GM23338 (cell line): ENCODE results near the gene FGF9. TPM values are rescaled to one million over a fixed set of nuclear protein-coding genes. Genes with fewer than 3 reads are reported as not detected.

Experiments used
- ATAC-seq: fragments of 200-7000 bp; cut with Tn5 transposase; 3 replicates; pipeline ENCODE4 v1.9.1; 2020
- DNase-seq: peaks from one replicate; pipeline ENCODE4 v3.0.0-alpha.2; 2015; ENCODE audit warnings: low spot score
- H2AFZ ChIP-seq: fragments of 200-600 bp; sonication (generic); 2 replicates; pipeline ENCODE4 v1.8.0; 2016; ENCODE audit warnings: antibody characterized with exemption, mild to moderate bottlenecking, moderate library complexity
- H3F3A ChIP-seq: fragments of 200-600 bp; sonication (generic); replicated peaks from 2 replicates; pipeline ENCODE4 v1.8.0; 2017; ENCODE audit warnings: antibody characterized with exemption, mixed run types, low read depth
- H3K27ac ChIP-seq: fragments of 200-600 bp; sonication (generic); 2 replicates; pipeline ENCODE4 v1.6.1; 2016; ENCODE audit warnings: low read depth
- H3K27me3 ChIP-seq: fragments of 200-600 bp; sonication (generic); 2 replicates; pipeline ENCODE4 v1.8.0; 2016; ENCODE audit warnings: mild to moderate bottlenecking, mixed run types, moderate library complexity; ENCODE audit not compliant: insufficient read depth
- H3K36me3 ChIP-seq: fragments of 200-600 bp; sonication (generic); 2 replicates; pipeline ENCODE4 v1.8.0; 2016; ENCODE audit warnings: mild to moderate bottlenecking; ENCODE audit not compliant: insufficient read depth
- H3K4me1 ChIP-seq: fragments of 200-600 bp; sonication (generic); 2 replicates; pipeline ENCODE4 v1.8.0; 2016; ENCODE audit warnings: mild to moderate bottlenecking, moderate library complexity; ENCODE audit not compliant: insufficient read depth
- H3K4me2 ChIP-seq: fragments of 200-600 bp; sonication (generic); 2 replicates; pipeline ENCODE4 v1.7.1; 2017; ENCODE audit warnings: mixed run types
- H3K4me3 ChIP-seq: fragments of 200-600 bp; sonication (generic); 2 replicates; pipeline ENCODE4 v1.6.1; 2016; ENCODE audit warnings: mixed run types
- H3K79me2 ChIP-seq: fragments of 200-600 bp; sonication (generic); replicated peaks from 2 replicates; pipeline ENCODE4 v1.8.0; 2017; ENCODE audit warnings: mild to moderate bottlenecking; ENCODE audit not compliant: insufficient read depth
- H3K9me2 ChIP-seq: fragments of 200-600 bp; sonication (generic); 2 replicates; pipeline ENCODE4 v1.8.0; 2017; ENCODE audit not compliant: insufficient read depth
- H4K20me1 ChIP-seq: fragments of 200-600 bp; sonication (generic); replicated peaks from 2 replicates; pipeline ENCODE4 v1.8.0; 2017; ENCODE audit warnings: mild to moderate bottlenecking; ENCODE audit not compliant: insufficient read depth
- H3K27ac Mint-ChIP-seq: 2 replicates; pipeline ENCODE4 v1.8.0; 2020; ENCODE audit warnings: inconsistent platforms, mild to moderate bottlenecking, moderate library complexity, mixed read lengths
- H3K27me3 Mint-ChIP-seq: 3 replicates; pipeline ENCODE4 v1.8.0; 2022; ENCODE audit warnings: low read depth, mild to moderate bottlenecking, moderate library complexity, mixed read lengths, inconsistent platforms; ENCODE audit not compliant: insufficient read depth, poor library complexity
- H3K36me3 Mint-ChIP-seq: 3 replicates; pipeline ENCODE4 v1.8.0; 2021; ENCODE audit warnings: low read depth, mild to moderate bottlenecking, inconsistent platforms, moderate library complexity, mixed read lengths
- H3K4me1 Mint-ChIP-seq: 3 replicates; pipeline ENCODE4 v1.8.0; 2020; ENCODE audit warnings: mild to moderate bottlenecking, inconsistent platforms, mixed read lengths
- H3K4me3 Mint-ChIP-seq: 3 replicates; pipeline ENCODE4 v1.8.0; 2021; ENCODE audit warnings: moderate library complexity, mild to moderate bottlenecking, inconsistent platforms, mixed read lengths
- H3K9me3 Mint-ChIP-seq: 3 replicates; pipeline ENCODE4 v1.8.0; 2020; ENCODE audit warnings: moderate library complexity, mild to moderate bottlenecking, inconsistent platforms, mixed read lengths
- CREB1 ChIP-seq: fragments of 250-450 bp; sonication (Bioruptor Pico); IDR thresholded peaks from 2 replicates; pipeline ENCODE4 v1.5.0; 2020; ENCODE audit warnings: low read depth, mild to moderate bottlenecking, moderate library complexity
- EZH2 ChIP-seq: fragments of 200-600 bp; sonication (generic); IDR thresholded peaks from one replicate; pipeline ENCODE4 v1.8.0; 2017; ENCODE audit warnings: antibody characterized with exemption, mild to moderate bottlenecking, low read depth; ENCODE audit not compliant: unreplicated experiment
- EZH2phosphoT487 ChIP-seq: fragments of 200-600 bp; sonication (generic); IDR thresholded peaks from one replicate; pipeline ENCODE4 v1.8.1; 2018; ENCODE audit warnings: antibody characterized with exemption; ENCODE audit not compliant: unreplicated experiment
- JUNB ChIP-seq: IDR thresholded peaks from one replicate; pipeline ENCODE4 v1.6.1; 2016; ENCODE audit warnings: antibody characterized with exemption; ENCODE audit not compliant: unreplicated experiment
- NANOG ChIP-seq: IDR thresholded peaks from 2 replicates; pipeline ENCODE4 v1.6.1; 2016; ENCODE audit warnings: antibody characterized with exemption, borderline replicate concordance
- STAT1 ChIP-seq: IDR thresholded peaks from one replicate; pipeline ENCODE4 v1.6.1; 2016; ENCODE audit warnings: antibody characterized with exemption; ENCODE audit not compliant: unreplicated experiment
- ZNF114 ChIP-seq: fragments of 250-450 bp; sonication (Bioruptor Pico); IDR thresholded peaks from 2 replicates; pipeline ENCODE4 v1.5.0; 2020; ENCODE audit warnings: mild to moderate bottlenecking, moderate library complexity
- ZNF331 ChIP-seq: fragments of 250-450 bp; sonication (Bioruptor Pico); IDR thresholded peaks from 2 replicates; pipeline ENCODE4 v1.5.0; 2020; ENCODE audit warnings: low read depth, mild to moderate bottlenecking, moderate library complexity
- polyA plus RNA-seq: library from polyadenylated mRNA; unstranded; fragments of >200 nt; fragmentation: Nextera tagmentation; extraction: Ambion mirVana; gene quantifications from 2 replicates; pipeline ENCODE4 v1.2.1, GENCODE V29; 2016
- total RNA-seq: library from RNA; depleted of rRNA; stranded (reverse); fragments of >200 nt; shearing (Covaris generic); gene quantifications from 2 replicates; pipeline ENCODE4 v1.2.3, GENCODE V29; 2014
- TF ChIP-seq, protein P1 (sequence below): IDR thresholded peaks from one replicate; pipeline ENCODE4 v1.6.1; 2018; ENCODE audit warnings: antibody characterized with exemption; ENCODE audit not compliant: unreplicated experiment
- TF ChIP-seq, protein P2 (sequence below): fragments of 250-450 bp; sonication (Bioruptor Pico); IDR thresholded peaks from 2 replicates; pipeline ENCODE4 v1.5.0; 2020; ENCODE audit warnings: mild to moderate bottlenecking, moderate library complexity
- TF ChIP-seq, protein P3 (sequence below): IDR thresholded peaks from 2 replicates; pipeline ENCODE4 v1.6.1; 2016; ENCODE audit warnings: antibody characterized with exemption
- TF ChIP-seq, protein P4 (sequence below), 2 experiments: fragments of 200-600 bp in 1 of 2; sonication (generic) in 1 of 2; conservative IDR thresholded peaks; 2 replicates each; pipeline versions ENCODE4 v1.5.1 to v1.6.1; 2016 to 2017; ENCODE audit warnings: antibody characterized with exemption in 2 of 2, low read depth in 2 of 2, mild to moderate bottlenecking in 2 of 2, moderate library complexity in 1 of 2

Gene FGF9
- total and polyA plus RNA-seq, 2 experiments from 2014 or later, result 0.27 TPM; not detected in 1

DNA sequence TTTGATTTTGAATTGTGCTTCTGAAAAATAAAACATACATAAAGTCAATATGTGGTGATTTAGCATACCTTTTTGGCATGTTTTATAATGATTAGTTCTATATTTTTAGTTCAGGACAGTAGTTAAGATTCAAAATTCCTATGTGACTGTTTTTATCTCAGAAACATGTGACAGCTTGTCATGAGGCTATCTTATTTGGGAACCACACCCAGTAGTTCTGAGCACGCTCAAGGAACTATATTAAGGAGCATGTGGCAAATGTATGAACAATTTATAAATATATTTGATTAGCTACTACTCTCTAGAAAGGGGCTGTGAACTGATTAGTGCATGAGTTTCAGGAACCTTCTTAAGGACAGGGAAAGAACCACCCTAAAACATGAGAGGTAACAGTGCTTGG, 38.8 kb downstream of the FGF9 start:
- Histone ChIP-seq H3F3A (no peaks in the 10 kb centered on the region), H3K4me3 (no peak overlapping the region), H3K27ac (no peak overlapping the region), H4K20me1 (no peaks in the 10 kb centered on the region), H3K9me2 (no peaks in the 10 kb centered on the region), H3K27me3 (no peaks in the 10 kb centered on the region), H3K4me1 (peaks cover 5% of the 10 kb centered on the region; the same call in 1 of the 2 replicates), H3K4me2 (no peak overlapping the region), H2AFZ (no peak overlapping the region), H3K79me2 (no peaks in the 10 kb centered on the region), H3K36me3 (no peaks in the 10 kb centered on the region)
- no peak for TF ChIP-seq ZNF331 (CRISPR knock-in tag)
- TF ChIP-seq, protein P1, sequence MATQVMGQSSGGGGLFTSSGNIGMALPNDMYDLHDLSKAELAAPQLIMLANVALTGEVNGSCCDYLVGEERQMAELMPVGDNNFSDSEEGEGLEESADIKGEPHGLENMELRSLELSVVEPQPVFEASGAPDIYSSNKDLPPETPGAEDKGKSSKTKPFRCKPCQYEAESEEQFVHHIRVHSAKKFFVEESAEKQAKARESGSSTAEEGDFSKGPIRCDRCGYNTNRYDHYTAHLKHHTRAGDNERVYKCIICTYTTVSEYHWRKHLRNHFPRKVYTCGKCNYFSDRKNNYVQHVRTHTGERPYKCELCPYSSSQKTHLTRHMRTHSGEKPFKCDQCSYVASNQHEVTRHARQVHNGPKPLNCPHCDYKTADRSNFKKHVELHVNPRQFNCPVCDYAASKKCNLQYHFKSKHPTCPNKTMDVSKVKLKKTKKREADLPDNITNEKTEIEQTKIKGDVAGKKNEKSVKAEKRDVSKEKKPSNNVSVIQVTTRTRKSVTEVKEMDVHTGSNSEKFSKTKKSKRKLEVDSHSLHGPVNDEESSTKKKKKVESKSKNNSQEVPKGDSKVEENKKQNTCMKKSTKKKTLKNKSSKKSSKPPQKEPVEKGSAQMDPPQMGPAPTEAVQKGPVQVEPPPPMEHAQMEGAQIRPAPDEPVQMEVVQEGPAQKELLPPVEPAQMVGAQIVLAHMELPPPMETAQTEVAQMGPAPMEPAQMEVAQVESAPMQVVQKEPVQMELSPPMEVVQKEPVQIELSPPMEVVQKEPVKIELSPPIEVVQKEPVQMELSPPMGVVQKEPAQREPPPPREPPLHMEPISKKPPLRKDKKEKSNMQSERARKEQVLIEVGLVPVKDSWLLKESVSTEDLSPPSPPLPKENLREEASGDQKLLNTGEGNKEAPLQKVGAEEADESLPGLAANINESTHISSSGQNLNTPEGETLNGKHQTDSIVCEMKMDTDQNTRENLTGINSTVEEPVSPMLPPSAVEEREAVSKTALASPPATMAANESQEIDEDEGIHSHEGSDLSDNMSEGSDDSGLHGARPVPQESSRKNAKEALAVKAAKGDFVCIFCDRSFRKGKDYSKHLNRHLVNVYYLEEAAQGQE, result no peak
- TF ChIP-seq, protein P2, sequence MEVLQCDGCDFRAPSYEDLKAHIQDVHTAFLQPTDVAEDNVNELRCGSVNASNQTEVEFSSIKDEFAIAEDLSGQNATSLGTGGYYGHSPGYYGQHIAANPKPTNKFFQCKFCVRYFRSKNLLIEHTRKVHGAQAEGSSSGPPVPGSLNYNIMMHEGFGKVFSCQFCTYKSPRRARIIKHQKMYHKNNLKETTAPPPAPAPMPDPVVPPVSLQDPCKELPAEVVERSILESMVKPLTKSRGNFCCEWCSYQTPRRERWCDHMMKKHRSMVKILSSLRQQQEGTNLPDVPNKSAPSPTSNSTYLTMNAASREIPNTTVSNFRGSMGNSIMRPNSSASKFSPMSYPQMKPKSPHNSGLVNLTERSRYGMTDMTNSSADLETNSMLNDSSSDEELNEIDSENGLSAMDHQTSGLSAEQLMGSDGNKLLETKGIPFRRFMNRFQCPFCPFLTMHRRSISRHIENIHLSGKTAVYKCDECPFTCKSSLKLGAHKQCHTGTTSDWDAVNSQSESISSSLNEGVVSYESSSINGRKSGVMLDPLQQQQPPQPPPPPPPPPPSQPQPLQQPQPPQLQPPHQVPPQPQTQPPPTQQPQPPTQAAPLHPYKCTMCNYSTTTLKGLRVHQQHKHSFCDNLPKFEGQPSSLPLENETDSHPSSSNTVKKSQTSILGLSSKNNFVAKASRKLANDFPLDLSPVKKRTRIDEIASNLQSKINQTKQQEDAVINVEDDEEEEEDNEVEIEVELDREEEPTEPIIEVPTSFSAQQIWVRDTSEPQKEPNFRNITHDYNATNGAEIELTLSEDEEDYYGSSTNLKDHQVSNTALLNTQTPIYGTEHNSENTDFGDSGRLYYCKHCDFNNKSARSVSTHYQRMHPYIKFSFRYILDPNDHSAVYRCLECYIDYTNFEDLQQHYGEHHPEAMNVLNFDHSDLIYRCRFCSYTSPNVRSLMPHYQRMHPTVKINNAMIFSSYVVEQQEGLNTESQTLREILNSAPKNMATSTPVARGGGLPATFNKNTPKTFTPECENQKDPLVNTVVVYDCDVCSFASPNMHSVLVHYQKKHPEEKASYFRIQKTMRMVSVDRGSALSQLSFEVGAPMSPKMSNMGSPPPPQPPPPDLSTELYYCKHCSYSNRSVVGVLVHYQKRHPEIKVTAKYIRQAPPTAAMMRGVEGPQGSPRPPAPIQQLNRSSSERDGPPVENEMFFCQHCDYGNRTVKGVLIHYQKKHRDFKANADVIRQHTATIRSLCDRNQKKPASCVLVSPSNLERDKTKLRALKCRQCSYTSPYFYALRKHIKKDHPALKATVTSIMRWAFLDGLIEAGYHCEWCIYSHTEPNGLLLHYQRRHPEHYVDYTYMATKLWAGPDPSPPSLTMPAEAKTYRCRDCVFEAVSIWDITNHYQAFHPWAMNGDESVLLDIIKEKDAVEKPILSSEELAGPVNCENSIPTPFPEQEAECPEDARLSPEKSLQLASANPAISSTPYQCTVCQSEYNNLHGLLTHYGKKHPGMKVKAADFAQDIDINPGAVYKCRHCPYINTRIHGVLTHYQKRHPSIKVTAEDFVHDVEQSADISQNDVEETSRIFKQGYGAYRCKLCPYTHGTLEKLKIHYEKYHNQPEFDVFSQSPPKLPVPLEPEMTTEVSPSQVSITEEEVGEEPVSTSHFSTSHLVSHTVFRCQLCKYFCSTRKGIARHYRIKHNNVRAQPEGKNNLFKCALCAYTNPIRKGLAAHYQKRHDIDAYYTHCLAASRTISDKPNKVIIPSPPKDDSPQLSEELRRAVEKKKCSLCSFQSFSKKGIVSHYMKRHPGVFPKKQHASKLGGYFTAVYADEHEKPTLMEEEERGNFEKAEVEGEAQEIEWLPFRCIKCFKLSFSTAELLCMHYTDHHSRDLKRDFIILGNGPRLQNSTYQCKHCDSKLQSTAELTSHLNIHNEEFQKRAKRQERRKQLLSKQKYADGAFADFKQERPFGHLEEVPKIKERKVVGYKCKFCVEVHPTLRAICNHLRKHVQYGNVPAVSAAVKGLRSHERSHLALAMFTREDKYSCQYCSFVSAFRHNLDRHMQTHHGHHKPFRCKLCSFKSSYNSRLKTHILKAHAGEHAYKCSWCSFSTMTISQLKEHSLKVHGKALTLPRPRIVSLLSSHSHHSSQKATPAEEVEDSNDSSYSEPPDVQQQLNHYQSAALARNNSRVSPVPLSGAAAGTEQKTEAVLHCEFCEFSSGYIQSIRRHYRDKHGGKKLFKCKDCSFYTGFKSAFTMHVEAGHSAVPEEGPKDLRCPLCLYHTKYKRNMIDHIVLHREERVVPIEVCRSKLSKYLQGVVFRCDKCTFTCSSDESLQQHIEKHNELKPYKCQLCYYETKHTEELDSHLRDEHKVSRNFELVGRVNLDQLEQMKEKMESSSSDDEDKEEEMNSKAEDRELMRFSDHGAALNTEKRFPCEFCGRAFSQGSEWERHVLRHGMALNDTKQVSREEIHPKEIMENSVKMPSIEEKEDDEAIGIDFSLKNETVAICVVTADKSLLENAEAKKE (CRISPR knock-in tag), result no peak
- TF ChIP-seq JUNB, result no peak
- no peak for TF ChIP-seq ZNF114 (CRISPR knock-in tag)
- TF ChIP-seq, protein P3, sequence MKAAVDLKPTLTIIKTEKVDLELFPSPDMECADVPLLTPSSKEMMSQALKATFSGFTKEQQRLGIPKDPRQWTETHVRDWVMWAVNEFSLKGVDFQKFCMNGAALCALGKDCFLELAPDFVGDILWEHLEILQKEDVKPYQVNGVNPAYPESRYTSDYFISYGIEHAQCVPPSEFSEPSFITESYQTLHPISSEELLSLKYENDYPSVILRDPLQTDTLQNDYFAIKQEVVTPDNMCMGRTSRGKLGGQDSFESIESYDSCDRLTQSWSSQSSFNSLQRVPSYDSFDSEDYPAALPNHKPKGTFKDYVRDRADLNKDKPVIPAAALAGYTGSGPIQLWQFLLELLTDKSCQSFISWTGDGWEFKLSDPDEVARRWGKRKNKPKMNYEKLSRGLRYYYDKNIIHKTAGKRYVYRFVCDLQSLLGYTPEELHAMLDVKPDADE, result no peak
- no peak for TF ChIP-seq EZH2
- TF ChIP-seq CREB1 (CRISPR knock-in tag), result no peak
- TF ChIP-seq NANOG, result no peak
- TF ChIP-seq, protein P4, sequence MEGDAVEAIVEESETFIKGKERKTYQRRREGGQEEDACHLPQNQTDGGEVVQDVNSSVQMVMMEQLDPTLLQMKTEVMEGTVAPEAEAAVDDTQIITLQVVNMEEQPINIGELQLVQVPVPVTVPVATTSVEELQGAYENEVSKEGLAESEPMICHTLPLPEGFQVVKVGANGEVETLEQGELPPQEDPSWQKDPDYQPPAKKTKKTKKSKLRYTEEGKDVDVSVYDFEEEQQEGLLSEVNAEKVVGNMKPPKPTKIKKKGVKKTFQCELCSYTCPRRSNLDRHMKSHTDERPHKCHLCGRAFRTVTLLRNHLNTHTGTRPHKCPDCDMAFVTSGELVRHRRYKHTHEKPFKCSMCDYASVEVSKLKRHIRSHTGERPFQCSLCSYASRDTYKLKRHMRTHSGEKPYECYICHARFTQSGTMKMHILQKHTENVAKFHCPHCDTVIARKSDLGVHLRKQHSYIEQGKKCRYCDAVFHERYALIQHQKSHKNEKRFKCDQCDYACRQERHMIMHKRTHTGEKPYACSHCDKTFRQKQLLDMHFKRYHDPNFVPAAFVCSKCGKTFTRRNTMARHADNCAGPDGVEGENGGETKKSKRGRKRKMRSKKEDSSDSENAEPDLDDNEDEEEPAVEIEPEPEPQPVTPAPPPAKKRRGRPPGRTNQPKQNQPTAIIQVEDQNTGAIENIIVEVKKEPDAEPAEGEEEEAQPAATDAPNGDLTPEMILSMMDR (conservative IDR thresholded peaks at IDR 0.05; ENCODE audit: low read depth in 2 of 2), result no peak
- no peak for TF ChIP-seq EZH2phosphoT487
- no peak for TF ChIP-seq STAT1
- no peaks in the 10 kb centered on the region for H3K4me1 Mint-ChIP-seq
- ATAC-seq (no peak), DNase-seq (no peak)
- H3K27me3 Mint-ChIP-seq, result no peaks in the 10 kb centered on the region
- H3K36me3 Mint-ChIP-seq, result peaks cover 2% of the 10 kb centered on the region; the same call in 1 of the 3 replicates
- peaks cover 12% of the 10 kb centered on the region for H3K9me3 Mint-ChIP-seq
- H3K4me3 Mint-ChIP-seq, result no peak overlapping the region
- H3K27ac Mint-ChIP-seq, result no peak overlapping the region
